H54 (cell line): ENCODE results near the gene COL25A1.
"Not testable (repeated sequence)": the region's sequence is repeated elsewhere in the genome, so short reads cannot be mapped to it uniquely, and the experiment has no call there.

Source experiments
- DNase-seq: peaks from one replicate; pipeline ENCODE4 v3.0.0; 2011; ENCODE audit warnings: low spot score, mixed read lengths; ENCODE audit not compliant: insufficient read length
- FAIRE-seq: peaks from 3 replicates; lab custom pipeline; 2011; peaks lifted over from hg19 to GRCh38; lab: Jason Lieb, UNC
- POLR2A ChIP-seq: IDR thresholded peaks from 2 replicates; pipeline ENCODE4 v1.6.1; 2011; ENCODE audit warnings: low read depth, mild to moderate bottlenecking, low read length

The COL25A1 gene

DNA sequence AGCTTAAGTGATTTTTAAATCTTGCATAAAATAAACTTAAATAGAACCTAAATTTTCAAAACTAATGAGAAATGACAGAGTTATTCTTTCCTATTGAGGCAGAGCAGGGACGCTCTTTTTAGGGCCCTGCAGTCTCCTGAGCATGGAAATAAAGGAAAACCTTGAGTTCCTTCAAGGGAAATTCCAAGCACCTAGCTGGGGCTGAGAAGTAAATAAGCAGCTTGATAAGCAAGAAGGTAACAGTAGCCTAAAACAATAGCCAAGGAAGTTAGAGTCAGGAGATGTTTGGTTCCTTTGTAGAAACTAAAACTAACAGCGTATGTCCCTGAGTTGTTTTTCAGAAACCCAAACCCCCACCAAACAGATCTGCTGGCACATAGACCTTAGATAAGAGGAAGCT lies 174.6 kb downstream of the COL25A1 start:
- no peak for TF ChIP-seq POLR2A
- no peak for DNase-seq
- FAIRE-seq = no peak

DNA sequence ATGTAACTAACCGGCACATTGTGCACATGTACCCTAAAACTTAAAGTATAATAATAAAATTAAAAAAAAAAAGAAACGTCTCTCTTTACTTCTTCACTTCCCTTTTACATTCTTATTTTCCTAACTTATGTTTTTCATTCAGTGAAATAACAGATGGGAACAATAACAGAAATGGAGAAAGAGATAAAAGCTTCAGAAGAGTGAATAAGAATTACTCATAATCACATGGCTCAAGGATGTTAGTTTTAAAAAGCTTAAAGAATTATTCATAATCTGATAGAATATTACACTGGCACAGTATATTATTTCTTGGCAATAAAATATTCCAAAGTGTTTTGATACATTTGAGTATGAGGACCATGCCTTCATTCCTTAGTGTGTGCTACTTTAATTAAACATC lies 175.6 kb downstream of the COL25A1 start:
- DNase-seq (no peak), FAIRE-seq (no peak)
- TF ChIP-seq POLR2A = no peak

- FAIRE-seq (no peak), DNase-seq (no peak)
- no peak for TF ChIP-seq POLR2A
Measured at GRCh38 chr4:109125084-109125483, 177.4 kb downstream of the COL25A1 start.

- FAIRE-seq (no peak), DNase-seq (no peak)
- TF ChIP-seq POLR2A = no peak
Measured at GRCh38 chr4:109123951-109124350, 178.5 kb downstream of the COL25A1 start.

DNA sequence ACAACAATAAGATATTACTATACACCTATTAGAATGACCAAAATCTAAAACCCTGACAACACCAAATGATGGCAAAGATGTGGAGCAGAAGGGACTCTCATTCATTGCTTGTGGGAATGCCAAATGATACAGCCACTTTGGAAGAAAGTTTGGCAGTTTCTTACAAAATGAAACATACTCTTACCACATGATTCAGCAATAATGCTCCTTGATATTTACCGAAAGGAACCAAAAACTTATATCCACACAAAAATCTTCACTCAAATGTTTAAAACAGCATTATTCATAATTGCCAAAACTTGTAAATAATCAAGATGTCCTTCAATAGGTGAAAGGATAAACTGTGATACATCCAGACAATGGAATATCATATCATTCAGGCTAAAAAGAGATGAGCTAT lies 180.9 kb downstream of the COL25A1 start:
- no peak for FAIRE-seq
- TF ChIP-seq POLR2A = no peak

DNA sequence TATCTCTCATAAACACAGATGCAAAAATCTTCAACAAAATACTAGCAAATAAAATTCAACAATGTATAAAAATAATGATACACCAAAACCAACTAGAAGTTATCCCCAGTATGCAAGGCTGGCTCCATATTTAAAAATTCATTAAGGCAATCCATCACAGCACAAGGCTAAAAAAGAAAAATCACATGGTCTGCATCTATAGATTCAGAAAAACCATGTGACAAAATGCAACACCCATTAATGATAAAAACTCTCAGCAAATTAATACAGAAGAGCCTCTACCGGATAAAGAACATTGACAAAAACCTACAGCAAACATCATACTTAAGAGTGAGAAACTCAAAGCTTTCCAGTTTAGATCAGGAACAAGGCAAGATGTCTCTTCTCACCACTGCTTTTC lies 182.6 kb downstream of the COL25A1 start:
- no peak for TF ChIP-seq POLR2A
- DNase-seq (no peak), FAIRE-seq (no peak)

More for the DNA sequence above, 180.9 kb downstream of the COL25A1 start:
- DNase-seq = no peak

DNA sequence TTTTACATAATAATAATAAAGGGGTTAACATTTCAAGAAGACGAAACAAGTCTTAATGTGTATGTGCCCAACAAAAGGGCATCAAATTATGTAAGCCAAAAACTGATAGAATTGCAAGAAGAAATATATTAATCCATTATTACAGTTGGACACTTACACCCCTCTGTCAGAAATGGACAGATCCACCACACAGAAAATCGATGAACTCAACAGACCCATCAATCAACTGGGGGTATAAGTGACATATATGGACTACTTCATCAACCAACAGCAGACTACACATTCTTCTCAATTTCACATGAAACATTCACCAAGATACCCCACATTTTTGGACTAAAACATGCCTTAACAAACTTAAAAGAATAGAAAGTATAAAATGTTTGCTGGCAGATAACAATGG lies 183.8 kb downstream of the COL25A1 start:
- no peak for TF ChIP-seq POLR2A
- no peak for FAIRE-seq
- DNase-seq = no peak

DNA sequence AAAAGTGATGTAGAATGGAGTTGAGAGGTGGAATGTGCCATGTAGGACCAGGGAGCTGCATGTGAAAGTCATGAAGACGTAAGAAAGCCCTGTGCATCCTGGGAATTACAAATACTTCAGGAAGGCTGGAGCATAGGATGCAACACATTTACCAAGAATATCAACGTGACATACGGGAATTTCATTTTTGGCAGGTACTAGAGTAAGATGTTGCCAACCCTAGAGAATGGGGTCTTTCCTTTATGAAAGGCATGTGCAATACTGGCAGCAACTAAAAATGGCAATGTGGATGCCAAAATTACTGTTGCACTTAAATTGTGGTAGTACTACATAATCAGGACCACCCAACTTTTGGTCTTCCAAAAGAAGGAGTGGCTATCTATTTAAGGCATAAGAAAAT lies 188.0 kb downstream of the COL25A1 start:
- no peak for FAIRE-seq
- TF ChIP-seq POLR2A = no peak
- no peak for DNase-seq

DNA sequence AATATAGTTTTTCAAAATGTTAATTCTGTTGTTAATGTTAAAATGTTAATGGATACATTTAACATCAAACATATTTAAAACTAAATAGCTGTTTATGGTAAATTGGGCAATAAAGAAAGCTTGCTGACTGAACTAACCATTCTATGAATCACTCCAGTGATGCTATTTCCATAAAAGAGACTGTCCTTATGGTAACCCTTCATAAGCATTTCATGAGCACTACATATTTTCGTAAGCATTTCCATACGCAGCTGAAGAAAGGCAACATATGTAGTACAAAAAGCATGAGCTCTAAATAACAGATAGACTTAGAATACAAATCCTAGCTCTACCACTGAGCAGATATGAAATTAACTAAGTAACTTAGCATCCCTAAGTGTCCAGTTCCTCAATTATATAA lies 188.9 kb downstream of the COL25A1 start:
- no peak for TF ChIP-seq POLR2A
- no peak for DNase-seq
- FAIRE-seq = no peak

DNA sequence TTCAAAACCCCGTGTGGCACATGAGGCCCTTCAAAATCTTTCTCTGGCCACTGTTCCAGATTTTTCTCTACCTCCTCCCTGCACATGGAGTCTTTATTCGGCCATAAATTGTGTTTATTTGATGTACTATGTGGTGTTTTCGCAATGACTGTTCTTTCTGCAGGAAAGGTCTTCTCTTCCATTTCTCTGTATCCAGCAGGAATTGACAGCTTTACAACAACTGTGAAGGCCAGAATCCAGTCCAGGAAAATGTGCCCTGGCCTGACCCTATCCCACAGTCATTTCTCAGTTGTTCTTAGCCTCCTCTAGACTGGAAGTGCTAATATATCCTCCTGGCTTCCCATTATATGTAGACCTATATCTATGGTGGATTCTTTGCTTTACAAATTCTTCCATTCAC lies 191.4 kb downstream of the COL25A1 start:
- FAIRE-seq (no peak), DNase-seq (no peak)
- TF ChIP-seq POLR2A = no peak

GRCh38 chr4:109108215-109108614 lies 194.2 kb downstream of the COL25A1 start:
- not testable (repeated sequence) for FAIRE-seq, DNase-seq

DNA sequence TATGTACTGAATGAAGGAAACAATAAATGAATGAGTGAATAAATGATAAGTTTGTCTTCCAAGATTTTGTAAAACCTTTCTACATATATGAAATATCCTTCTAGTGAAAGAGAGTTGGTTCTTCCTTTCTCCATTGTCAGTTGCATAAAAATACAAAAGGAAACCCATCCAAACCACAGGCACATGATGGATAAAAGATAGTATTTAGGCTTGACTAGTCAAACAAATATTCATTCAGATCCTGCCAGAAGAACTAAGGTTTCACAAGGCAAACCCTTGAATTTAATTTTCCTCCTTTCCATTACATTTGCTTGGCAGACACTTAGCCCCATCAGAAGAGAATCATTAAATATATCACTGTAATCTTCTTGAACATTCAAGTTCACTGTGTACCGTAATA lies 208.4 kb downstream of the COL25A1 start:
- FAIRE-seq = no peak
- TF ChIP-seq POLR2A = no peak
- DNase-seq = no peak

GRCh38 chr4:109091727-109092409 lies 210.6 kb downstream of the COL25A1 start:
- FAIRE-seq (no peak), DNase-seq (no peak)
- no peak for TF ChIP-seq POLR2A

DNA sequence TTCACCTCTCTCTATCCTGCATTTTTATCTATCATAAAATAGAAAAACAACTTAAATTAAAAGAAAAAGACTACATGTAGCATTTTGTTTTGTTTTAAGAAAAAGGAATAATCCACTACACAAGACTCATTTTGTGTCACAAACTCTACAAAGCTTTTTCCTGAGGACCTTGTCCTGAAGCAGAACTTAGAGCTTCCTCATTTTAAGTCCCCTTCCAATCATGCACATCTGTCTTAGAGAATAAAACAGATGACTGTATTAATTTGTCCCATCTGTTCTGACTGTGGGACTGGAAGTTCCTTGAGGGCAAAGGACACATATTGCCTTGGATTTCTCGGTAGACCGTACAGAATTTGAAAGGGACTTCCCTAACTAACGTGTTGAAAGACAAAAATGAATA lies 218.5 kb downstream of the COL25A1 start:
- DNase-seq = no peak
- TF ChIP-seq POLR2A = no peak
- FAIRE-seq = no peak

GRCh38 chr4:109079731-109080130 lies 222.7 kb downstream of the COL25A1 start:
- DNase-seq (no peak), FAIRE-seq (no peak)
- no peak for TF ChIP-seq POLR2A
